Bladder microvascular endothelial cell (primary cell): ENCODE measurements around the gene NCOA6. TPM values are rescaled to one million over a fixed set of nuclear protein-coding genes. Genes with fewer than 3 reads are reported as not detected.

ENCODE experiments used
- total RNA-seq: library from RNA; depleted of rRNA; stranded (reverse); fragments of >200 nt; gene quantifications from 2 replicates; pipeline ENCODE4 v1.2.3, GENCODE V29; 2014

Gene NCOA6
- 3.2 and 7.4 TPM in 2 replicates for total RNA-seq

DNA sequence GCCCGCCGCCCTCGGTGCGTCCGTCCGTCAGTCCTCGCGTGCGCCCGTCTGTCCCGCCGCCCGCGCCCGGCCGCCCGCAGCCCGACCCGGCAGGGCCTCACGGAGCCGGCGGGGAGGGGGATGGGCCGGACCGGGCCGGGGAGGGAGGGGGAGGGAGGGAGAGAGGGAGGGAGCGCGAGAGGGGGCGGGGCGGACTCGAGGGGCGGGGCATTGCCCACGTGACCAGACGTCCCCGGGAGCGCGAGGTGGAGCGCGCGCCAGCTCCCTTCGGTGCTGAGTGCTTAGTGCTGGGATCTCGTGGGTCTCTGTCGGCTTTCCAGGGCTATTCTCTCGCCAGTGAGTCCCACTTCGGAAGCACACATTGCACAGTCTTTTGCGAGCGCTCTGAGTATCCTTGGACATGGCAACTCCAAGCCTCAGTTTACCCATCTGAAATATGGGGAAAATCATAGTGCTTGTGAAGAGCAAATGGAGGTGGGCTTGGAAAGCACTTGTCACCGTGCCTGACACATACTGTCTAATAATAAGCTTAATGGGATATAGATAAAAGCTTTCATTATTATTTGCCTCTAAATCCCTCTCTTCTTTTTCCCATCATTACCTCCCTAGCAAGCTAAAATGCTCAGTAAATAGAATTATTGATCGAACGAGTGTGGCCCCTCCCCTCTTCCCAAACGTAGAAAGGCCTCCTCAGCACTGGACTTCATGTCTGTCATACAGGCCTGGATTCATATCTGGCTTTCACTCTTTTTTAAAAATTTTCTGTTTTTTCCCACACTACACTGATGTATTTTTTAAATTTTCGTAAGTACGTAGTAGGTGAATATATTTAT is at the start of gene NCOA6:
Gene NCOA6 (minus strand): TSS at position 122 of the 833 bp plus-strand sequence. CDS start 43,296 bp downstream, outside the sequence.

GRCh38 chr20:34872622-34873224 is 47.3 kb upstream of the NCOA6 start, which contains the start of gene GGT7:
Gene GGT7, minus strand, starts transcription at chr20:34872856. Its CDS starts 41 bp downstream, at chr20:34872815.

GRCh38 chr20:34704177-34705007 is 121.1 kb downstream of the NCOA6 start, which contains the start of gene TP53INP2:
Gene TP53INP2, plus strand, starts transcription at chr20:34704344. Its CDS starts 4,396 bp downstream, at chr20:34708740.

GRCh38 chr20:34676642-34677373 is 148.6 kb downstream of the NCOA6 start, which contains the start of gene PIGU:
Gene PIGU, minus strand, starts transcription at chr20:34677092. Its CDS starts 7 bp downstream, at chr20:34677085.

Other genes with a start within 250 kb of the NCOA6 start
- gene PIGU, start 148.6 kb downstream of the NCOA6 start, total RNA-seq, result 4.4 and 10.1 TPM in 2 replicates
- gene TP53INP2, start 121.3 kb downstream of the NCOA6 start, total RNA-seq, result 5.3 and 11.2 TPM in 2 replicates
- 0.97 and 8.7 TPM in 2 replicates for gene GGT7, start 47.2 kb upstream of the NCOA6 start, total RNA-seq
- 42.1 and 48.6 TPM in 2 replicates for gene ACSS2, start 51.0 kb upstream of the NCOA6 start, total RNA-seq
- 54.1 and 79.1 TPM in 2 replicates for gene GSS, start 130.2 kb upstream of the NCOA6 start, total RNA-seq
- gene MYH7B, start 130.2 kb upstream of the NCOA6 start, total RNA-seq, result 0.06 and 0.16 TPM in 2 replicates